GM12864 (cell line): ENCODE results near the gene NRAP.

Experiments
- DNase-seq: peaks from one replicate; pipeline ENCODE4 v3.0.0-alpha.2; 2011; ENCODE audit warnings: low read depth
- H3K4me3 ChIP-seq: 2 replicates; pipeline ENCODE4 v1.5.1; 2011; ENCODE audit warnings: mild to moderate bottlenecking, low read depth, low read length, control low read depth
- CTCF ChIP-seq: IDR thresholded peaks from 2 replicates; pipeline ENCODE4 v1.5.1; 2011; ENCODE audit warnings: low read depth, mild to moderate bottlenecking, moderate library complexity, low read length, control low read depth, inconsistent platforms; ENCODE audit errors: missing control alignments

The NRAP gene

GRCh38 chr10:113681533-113682470, 18.0 kb upstream of the NRAP start:
- no peak for TF ChIP-seq CTCF
- peak overlapping the region; percentile 82 for H3K4me3 ChIP-seq
- peak; percentile 71 for DNase-seq

- H3K4me3 ChIP-seq: peak overlapping the region; percentile 82
- DNase-seq: peak; percentile 46
- no peak for TF ChIP-seq CTCF
Observed at GRCh38 chr10:113680190-113681111, 16.6 kb upstream of the NRAP start.

GRCh38 chr10:113679463-113680189, 15.8 kb upstream of the NRAP start, which contains the start of gene CASP7:
Gene CASP7 (plus strand): TSS chr10:113679912. CDS start chr10:113697494, 17,582 bp downstream.
- peak; percentile 60 for DNase-seq
- peak within 1 kb of the TSS; percentile 82 for H3K4me3 ChIP-seq
- TF ChIP-seq CTCF: peak; percentile 26

- no peak for DNase-seq
- no peak overlapping the region for H3K4me3 ChIP-seq
- no peak for TF ChIP-seq CTCF
Observed at GRCh38 chr10:113666682-113667252, 2.9 kb upstream of the NRAP start.

- DNase-seq: no peak
- H3K4me3 ChIP-seq: no peak overlapping the region
- TF ChIP-seq CTCF: no peak
Observed at GRCh38 chr10:113665806-113666354, 2.0 kb upstream of the NRAP start.

- no peak for TF ChIP-seq CTCF
- DNase-seq: no peak
- H3K4me3 ChIP-seq: no peak overlapping the region
Observed at GRCh38 chr10:113665352-113665751, 1.5 kb upstream of the NRAP start.
